Hepatic stellate cell (primary cell): Measurements from ENCODE around the gene NAGA.
A peak's percentile ranks its signal among the peaks of the same experiment; 100 is the strongest.
"Not testable (repeated sequence)": the region's sequence is repeated elsewhere in the genome, so short reads cannot be mapped to it uniquely, and the experiment has no call there.

Source experiments
- DNase-seq: peaks from one replicate; pipeline ENCODE4 v3.0.0; 2011; ENCODE audit warnings: low spot score

NAGA gene

DNA sequence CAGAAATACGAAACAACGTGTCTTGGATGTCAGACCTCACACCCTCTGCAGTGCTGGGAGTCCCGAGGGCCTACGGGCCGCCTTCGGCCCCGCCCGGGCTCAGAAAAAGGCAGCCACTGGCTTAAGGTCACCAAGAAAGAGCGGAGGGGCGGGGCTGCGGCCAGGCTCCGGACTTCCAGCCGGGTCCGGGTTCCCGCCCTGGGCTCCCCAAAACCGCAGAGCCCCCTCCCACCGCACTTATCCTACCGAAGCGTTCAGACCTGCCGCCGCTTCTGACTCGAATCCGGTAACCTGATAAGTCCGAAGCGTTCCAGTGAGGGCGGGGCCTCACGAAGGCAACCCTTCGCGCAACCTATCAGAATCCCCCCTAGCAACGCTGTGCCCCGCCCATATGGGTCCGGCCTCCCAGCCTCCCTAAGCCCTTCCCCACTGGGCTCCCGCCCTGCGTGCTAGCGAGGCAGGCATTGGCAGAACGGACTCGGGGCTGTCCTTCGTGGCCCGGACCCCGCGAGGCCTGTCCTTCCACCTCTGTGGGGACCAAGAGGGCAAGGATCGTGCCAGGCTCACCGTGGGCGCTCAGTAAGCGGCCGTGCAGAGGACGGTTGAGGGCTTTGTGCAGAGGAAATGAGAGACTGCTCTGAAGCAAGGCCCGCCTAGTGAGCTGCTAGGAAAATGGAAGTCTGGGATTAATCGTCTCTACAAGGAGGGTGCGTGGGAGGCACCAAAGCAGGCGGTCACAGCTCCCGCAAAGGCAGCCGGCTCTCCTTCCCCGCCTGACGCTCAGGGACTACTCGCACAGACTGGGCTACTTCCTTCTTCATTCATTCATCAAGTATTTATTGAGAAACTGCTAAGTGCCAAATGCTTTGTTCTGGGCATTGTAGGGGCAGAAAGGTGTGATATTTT, at the start of gene NAGA:
TSS of gene NAGA (minus strand) at position 296 of the 906 bp plus-strand sequence. CDS start 515 bp downstream, outside the sequence.
- peak; percentile 97 for DNase-seq

- no peak for DNase-seq
These were observed 46.3 kb upstream of the NAGA start for GRCh38 chr22:42116848-42117424.

GRCh38 chr22:42115420-42115830, 44.8 kb upstream of the NAGA start:
- not testable (repeated sequence) for DNase-seq

DNA sequence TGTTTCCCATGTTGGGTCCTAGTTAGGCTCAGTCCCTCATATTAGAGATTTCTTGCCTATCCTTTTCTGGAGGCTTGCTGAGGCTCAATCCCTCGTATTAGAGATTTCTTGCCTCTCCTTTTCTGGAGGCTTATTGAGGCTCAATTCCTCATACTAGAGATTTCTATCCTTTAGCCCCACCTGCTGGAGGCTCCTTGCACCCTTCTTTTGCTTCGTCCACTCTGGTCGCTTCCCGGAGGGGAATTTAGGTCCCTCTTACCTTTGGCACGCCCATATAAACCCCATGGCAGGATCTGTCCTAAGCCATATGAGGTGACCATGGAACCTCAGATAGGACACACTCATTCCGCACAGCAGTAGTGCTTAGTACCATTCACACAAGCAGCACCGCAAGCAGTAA, 44.1 kb upstream of the NAGA start:
- DNase-seq: no peak

DNA sequence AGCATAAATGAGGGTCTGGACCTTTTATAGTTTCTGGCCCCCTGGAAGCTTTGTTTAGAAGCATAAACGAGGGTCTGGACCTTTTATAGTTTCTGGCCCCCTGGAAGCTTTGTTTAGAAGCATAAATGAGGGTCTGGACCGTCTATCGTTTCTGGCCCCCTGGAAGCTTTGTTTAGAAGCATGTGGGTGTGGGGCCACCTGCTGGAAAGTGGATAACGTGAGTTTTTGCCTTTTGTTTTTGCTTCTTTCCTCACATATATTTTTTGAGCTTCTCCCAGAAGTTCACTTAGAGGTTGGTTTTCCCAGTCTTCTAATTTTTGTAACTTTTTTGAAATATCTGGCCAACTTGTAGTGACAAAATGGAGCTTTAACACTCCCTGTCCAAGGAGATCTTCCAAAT, 42.2 kb upstream of the NAGA start:
- DNase-seq: not testable (repeated sequence)

- no peak for DNase-seq
These were observed 41.2 kb upstream of the NAGA start for GRCh38 chr22:42111798-42112197.

DNA sequence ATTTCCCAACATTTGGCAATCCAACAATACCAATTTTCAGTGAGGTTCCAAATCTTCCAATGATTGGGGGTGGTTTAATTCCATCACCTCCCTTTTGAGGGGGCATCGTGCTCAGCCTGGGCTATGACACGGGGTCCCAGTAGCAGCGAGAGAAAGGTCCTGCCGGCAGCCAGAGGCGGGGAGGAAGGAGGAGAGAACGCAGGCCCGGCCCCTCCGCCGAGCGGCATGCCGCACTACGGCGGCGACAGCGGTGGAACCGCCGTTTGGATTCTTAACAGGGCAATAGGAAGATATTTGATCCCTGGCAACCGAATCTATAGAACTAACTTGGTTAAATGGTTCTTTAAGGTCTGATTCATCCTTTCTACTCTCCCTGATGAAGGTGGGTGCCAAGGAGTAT, 38.2 kb upstream of the NAGA start:
- DNase-seq: no peak

GRCh38 chr22:42104332-42104860, 33.8 kb upstream of the NAGA start:
- not testable (repeated sequence) for DNase-seq

GRCh38 chr22:42101199-42101598, 30.6 kb upstream of the NAGA start:
- DNase-seq: no peak

DNA sequence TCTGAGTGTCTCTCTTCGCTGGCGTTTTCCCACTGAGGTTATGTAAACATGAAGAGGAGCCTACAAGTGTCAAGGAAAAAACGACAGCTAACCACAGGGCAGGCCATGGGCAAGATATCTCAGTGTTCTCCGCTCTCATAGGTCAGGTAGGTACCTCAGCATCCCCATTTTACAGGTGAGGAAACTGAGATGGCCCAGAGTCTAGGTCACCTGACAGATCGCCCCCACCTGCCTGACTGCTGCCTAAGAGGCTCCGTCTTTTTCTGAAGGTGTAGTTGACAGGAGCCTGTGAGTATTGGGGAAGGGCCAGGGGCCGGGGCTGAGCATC, 20.8 kb upstream of the NAGA start:
- no peak for DNase-seq

GRCh38 chr22:42090596-42091454, 20.2 kb upstream of the NAGA start, which contains the start of gene NDUFA6:
TSS of gene NDUFA6 (minus strand) at chr22:42090772. CDS start at chr22:42090744, 28 bp downstream.
- peak; percentile 99 for DNase-seq

DNA sequence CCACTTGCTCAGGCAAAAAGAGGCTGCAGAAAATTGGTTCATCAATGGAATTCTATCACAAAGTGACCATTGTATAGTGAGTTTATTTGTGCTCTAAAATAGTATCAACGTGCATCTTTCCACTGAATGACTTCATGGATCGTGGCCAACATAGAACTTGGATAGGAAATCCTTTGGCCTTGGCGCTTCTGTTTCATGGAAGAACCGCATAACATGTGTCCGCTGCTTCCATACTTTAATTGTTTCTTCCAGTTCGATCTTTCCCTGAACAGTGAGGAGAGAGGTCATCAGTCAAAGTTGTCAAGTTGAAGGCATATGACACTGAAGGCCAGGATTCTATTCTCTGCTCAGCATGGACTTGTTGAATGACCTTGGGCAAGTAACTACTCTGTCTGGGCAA, 15.4 kb upstream of the NAGA start:
- no peak for DNase-seq

DNA sequence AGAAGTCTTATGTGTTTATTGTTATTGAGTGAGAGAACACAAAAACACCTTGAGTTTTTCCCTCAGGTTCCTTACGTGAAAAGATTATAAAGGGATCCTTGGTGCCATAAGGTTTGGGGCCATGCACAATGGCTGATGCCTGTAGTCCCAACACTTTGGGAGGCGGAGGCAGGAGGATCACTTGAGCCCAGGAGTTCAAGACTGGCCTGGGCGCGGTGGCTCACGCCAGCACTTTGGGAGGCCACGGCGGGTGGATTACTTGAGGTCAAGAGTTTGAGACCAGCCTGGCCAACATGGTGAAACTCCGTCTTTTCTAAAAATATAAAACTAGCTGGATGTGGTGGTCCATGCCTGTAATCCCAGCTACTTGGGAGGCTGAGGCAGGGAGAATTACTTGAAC, 14.3 kb upstream of the NAGA start:
- no peak for DNase-seq

- DNase-seq: no peak
These were observed 12.5 kb upstream of the NAGA start for GRCh38 chr22:42083119-42083518.

DNA sequence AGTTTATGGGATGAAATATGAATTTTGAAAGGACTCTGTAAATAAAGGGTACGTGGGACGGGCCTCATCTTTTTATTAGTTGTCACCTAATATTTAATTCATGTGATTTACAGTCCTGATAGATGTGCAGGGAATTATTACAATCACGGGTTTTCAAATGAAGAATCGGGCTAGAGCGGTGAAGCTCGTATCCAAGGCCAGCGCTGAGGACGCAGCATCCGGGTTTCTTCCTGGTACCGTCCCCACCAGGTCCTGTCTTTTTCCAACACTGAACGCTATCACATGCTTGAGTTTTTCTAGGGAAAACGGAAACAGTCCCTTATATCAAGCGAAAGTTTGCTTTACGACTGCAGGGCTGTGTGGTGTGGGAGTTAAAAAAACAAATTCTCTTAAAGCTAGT, 9.7 kb upstream of the NAGA start:
- DNase-seq: peak; percentile 51

DNA sequence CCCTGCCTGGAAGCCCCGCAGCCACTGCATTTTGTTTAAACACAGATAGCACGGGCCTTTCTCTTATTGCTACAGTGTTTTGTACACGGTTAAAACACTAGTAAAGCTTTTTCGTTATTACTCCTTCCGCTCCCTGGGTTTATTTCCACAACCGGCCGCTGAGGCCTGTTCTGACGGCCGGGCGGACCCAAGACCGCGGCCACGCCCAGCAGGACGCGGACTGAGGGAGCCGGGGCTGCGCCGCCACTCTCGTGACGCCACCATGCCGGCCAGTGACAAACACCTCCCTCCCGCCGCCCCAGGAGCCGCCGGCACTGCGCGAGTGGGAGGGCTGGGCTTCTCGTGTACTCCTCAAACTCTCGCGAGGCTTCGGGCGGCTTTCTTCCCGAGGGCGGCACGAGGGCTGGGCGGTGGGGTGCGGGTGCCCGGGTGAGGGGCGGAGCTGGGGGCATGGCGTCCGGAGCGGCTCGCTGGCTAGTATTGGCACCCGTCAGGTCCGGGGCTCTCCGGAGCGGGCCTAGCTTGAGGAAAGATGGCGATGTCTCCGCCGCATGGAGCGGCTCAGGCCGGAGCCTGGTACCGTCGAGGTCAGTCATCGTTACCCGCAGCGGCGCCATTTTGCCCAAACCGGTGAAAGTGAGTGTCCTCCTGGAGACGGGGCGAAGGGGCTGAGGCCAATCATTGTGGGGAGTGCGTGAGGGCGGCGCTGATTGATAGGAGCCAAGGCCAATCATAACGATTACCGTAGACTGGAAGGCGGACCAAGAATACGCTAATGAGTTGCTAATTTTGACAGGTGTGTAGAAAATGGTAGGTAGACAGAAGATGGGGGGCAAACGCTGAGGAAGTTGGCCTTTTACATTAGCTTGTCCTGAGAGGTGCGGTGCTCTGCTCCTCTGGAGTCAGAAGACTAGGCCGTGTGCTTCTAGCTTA, 9.0 kb upstream of the NAGA start, which contains the start of gene SMDT1:
TSS of gene SMDT1 (plus strand) at position 382 of the 933 bp plus-strand sequence. CDS start at position 451, 69 bp downstream.
- peak; percentile 99 for DNase-seq

DNA sequence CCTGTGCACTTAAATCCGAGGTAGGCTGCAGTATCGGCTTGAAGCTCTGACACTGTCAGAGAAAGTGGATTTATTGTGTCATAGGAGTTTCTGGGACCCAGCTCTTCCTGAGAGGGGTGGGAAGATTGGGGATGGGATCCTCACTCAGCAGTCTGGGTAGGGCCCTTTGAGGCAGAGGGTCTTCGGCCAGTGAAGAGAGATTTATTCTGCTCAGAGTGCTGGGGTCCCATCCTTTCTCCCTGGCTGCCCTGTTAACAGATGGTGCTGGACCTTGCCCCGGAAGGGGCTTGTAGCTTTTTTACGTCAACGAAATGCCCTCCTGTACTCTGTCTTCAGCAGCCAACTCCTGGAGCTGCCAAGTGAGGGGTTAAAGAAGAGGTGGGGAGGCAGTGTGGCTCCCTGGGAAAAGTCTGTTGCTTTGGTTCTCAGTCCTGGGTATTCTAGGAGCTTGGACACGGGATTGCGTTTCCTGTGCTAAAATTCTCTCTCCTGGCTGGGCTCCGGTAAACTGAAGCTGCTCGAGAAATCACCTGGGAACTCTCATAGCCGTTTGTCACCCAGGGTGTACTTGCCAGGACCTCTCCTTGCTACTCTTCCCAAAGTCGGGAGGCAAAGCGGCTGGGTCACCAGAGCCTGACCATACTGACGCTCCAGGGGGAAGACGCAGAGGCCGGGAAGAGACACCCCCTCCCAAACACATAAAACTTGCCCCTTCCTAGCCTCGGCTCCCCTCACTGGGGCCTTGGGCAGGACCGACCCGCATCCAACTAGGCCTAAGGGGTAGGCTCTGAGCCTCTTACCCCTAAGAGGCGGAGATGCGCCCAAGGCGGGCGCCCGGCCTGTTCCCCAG, 8.1 kb upstream of the NAGA start:
- DNase-seq: no peak

DNA sequence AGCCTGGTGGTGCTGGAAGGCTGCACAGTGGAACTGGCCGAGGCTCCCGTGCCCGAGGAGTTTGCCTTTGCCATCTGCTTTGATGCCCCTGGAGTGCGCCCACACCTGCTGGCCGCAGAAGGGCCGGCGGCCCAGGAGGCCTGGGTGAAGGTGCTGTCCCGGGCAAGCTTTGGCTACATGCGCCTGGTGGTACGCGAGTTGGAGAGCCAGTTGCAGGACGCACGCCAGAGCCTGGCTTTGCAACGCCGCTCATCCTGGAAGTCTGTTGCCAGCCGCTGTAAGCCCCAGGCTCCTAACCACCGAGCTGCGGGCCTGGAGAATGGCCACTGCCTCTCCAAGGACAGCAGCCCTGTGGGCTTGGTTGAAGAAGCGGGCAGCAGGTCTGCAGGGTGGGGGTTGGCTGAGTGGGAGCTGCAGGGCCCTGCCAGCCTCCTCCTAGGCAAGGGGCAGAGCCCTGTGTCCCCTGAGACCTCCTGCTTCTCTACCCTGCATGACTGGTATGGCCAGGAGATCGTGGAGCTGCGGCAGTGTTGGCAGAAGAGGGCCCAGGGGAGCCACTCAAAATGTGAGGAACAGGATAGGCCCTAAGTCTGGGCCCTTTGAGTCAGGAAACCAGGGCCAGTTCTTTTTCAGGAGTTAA, 7.0 kb upstream of the NAGA start:
- DNase-seq: no peak

- no peak for DNase-seq
These were observed 6.3 kb upstream of the NAGA start for GRCh38 chr22:42076764-42077485.
